HepG2 (cell line): ENCODE results near the gene BCAS3. TPM values are rescaled to one million over a fixed set of nuclear protein-coding genes. Genes with fewer than 3 reads are reported as not detected.

Experiments used
- CENPX ChIP-seq: sonication (generic); formaldehyde crosslinking; IDR thresholded peaks from 2 replicates; pipeline ENCODE4 v1.9.0; 2021; ENCODE audit warnings: mild to moderate bottlenecking, missing genetic modification reagents, moderate library complexity
- EP300 ChIP-seq, 3 experiments: sonication (generic) in 1 of 3; formaldehyde crosslinking in 1 of 3; IDR thresholded peaks; 2 replicates each; pipeline versions ENCODE4 v1.5.1 to v1.6.1; 2011 to 2020; ENCODE audit warnings: low read depth in 2 of 3, low read length in 2 of 3, borderline replicate concordance in 1 of 3, improper control_type of control experiment in 1 of 3, mild to moderate bottlenecking in 1 of 3, missing genetic modification reagents in 1 of 3, moderate library complexity in 1 of 3
- GTF2F1 ChIP-seq: fragments of 150-350 bp; IDR thresholded peaks from 2 replicates; pipeline ENCODE4 v1.6.1; 2014; ENCODE audit warnings: low read length
- MLLT10 ChIP-seq: sonication (generic); formaldehyde crosslinking; IDR thresholded peaks from 2 replicates; pipeline ENCODE4 v1.4.0; 2020; ENCODE audit warnings: missing genetic modification reagents
- MTF1 ChIP-seq: sonication (generic); formaldehyde crosslinking; IDR thresholded peaks from 2 replicates; pipeline ENCODE4 v1.5.0; 2020; ENCODE audit warnings: missing genetic modification reagents
- NFATC3 ChIP-seq: sonication (generic); formaldehyde crosslinking; IDR thresholded peaks from 2 replicates; pipeline ENCODE4 v1.5.1; 2020; ENCODE audit warnings: mild to moderate bottlenecking, missing genetic modification reagents
- NFYC ChIP-seq: IDR thresholded peaks from 2 replicates; pipeline ENCODE4 v1.6.1; 2016; ENCODE audit warnings: missing genetic modification reagents, missing compliant biosample characterization
- NR3C1 ChIP-seq: sonication (generic); formaldehyde crosslinking; IDR thresholded peaks from 2 replicates; pipeline ENCODE4 v1.4.0; 2020; ENCODE audit warnings: missing genetic modification reagents
- PAWR ChIP-seq: sonication (generic); formaldehyde crosslinking; IDR thresholded peaks from 2 replicates; pipeline ENCODE4 v1.4.0; 2020; ENCODE audit warnings: missing genetic modification reagents, mild to moderate bottlenecking, borderline replicate concordance
- TEAD3 ChIP-seq: optimal IDR thresholded peaks from 2 replicates; pipeline ENCODE3; 2016; ENCODE audit warnings: borderline replicate concordance
- ZFP36 ChIP-seq: fragments of 150-350 bp; IDR thresholded peaks from 2 replicates; pipeline ENCODE4 v1.6.1; 2018; ENCODE audit warnings: borderline replicate concordance, low read length, low read depth; ENCODE audit not compliant: partially characterized antibody
- ZFP36L2 ChIP-seq: sonication (generic); formaldehyde crosslinking; IDR thresholded peaks from 2 replicates; pipeline ENCODE4 v1.4.0; 2020; ENCODE audit warnings: missing genetic modification reagents
- ZFP41 ChIP-seq: sonication (generic); formaldehyde crosslinking; IDR thresholded peaks from 2 replicates; pipeline ENCODE4 v1.4.0; 2020; ENCODE audit warnings: mild to moderate bottlenecking, missing genetic modification reagents, borderline replicate concordance
- ZNF24 ChIP-seq: fragments of 450-650 bp; IDR thresholded peaks from 2 replicates; pipeline ENCODE4 v1.6.1; 2017; ENCODE audit warnings: antibody characterized with exemption, mild to moderate bottlenecking
- ZNF253 ChIP-seq: sonication (generic); formaldehyde crosslinking; IDR thresholded peaks from 2 replicates; pipeline ENCODE4 v1.8.0; 2022; ENCODE audit warnings: mild to moderate bottlenecking, missing genetic modification reagents, borderline replicate concordance
- ZNF468 ChIP-seq: sonication (generic); formaldehyde crosslinking; IDR thresholded peaks from 2 replicates; pipeline ENCODE4 v1.8.0; 2022; ENCODE audit warnings: mild to moderate bottlenecking, moderate library complexity, missing genetic modification reagents
- ZSCAN30 ChIP-seq: sonication (generic); formaldehyde crosslinking; IDR thresholded peaks from 2 replicates; pipeline ENCODE4 v1.5.0; 2020; ENCODE audit warnings: mild to moderate bottlenecking, missing genetic modification reagents
- polyA plus RNA-seq, 8 experiments: library from polyadenylated mRNA; depleted of rRNA in 3 of 8; stranded (reverse) in 7 of 8; unstranded in 1 of 8; fragments of >200 nt; fragmentation: Illumina TruSeq in 4 of 8; extraction: Trizol in 4 of 8; gene quantifications; 2 replicates each; pipeline versions ENCODE4 v1.2.1 to v1.2.3, GENCODE V29; 2011 to 2016; ENCODE audit warnings: low read depth in 4 of 8, missing spikeins in 1 of 8, mixed read lengths in 1 of 8; ENCODE audit not compliant: insufficient read depth in 1 of 8
- total RNA-seq, 5 experiments: library from RNA; depleted of rRNA; stranded (reverse); fragments of >200 nt; fragmentation: Illumina TruSeq; extraction: Trizol; gene quantifications; 2 replicates each; pipeline ENCODE4 v1.2.3, GENCODE V29; 2016; ENCODE audit warnings: low read depth in 1 of 5
- TF ChIP-seq, protein P1 (sequence below): IDR thresholded peaks from 2 replicates; pipeline ENCODE4 v1.6.1; 2016; ENCODE audit warnings: missing biosample characterization, missing genetic modification reagents, low read depth
- TF ChIP-seq, protein P2 (sequence below): IDR thresholded peaks from 2 replicates; pipeline ENCODE4 v1.6.1; 2016; ENCODE audit warnings: low read depth, borderline replicate concordance
- TF ChIP-seq, protein P3 (sequence below): sonication (generic); formaldehyde crosslinking; IDR thresholded peaks from 2 replicates; pipeline ENCODE4 v1.5.0; 2020; ENCODE audit warnings: mild to moderate bottlenecking, low read depth, missing genetic modification reagents, borderline replicate concordance
- TF ChIP-seq, protein P4 (sequence below): sonication (generic); formaldehyde crosslinking; IDR thresholded peaks from 2 replicates; pipeline ENCODE4 v1.4.0; 2020; ENCODE audit warnings: missing genetic modification reagents
- TF ChIP-seq, protein P5 (sequence below): sonication (generic); formaldehyde crosslinking; IDR thresholded peaks from 2 replicates; pipeline ENCODE4 v1.5.0; 2020; ENCODE audit warnings: mild to moderate bottlenecking, missing genetic modification reagents

BCAS3 gene
- total and polyA plus RNA-seq, 2 of the 13 experiments (the other 11 are each of a cell fraction or from before 2014, with no cell fraction given), result 10.7 to 11.2 TPM

DNA sequence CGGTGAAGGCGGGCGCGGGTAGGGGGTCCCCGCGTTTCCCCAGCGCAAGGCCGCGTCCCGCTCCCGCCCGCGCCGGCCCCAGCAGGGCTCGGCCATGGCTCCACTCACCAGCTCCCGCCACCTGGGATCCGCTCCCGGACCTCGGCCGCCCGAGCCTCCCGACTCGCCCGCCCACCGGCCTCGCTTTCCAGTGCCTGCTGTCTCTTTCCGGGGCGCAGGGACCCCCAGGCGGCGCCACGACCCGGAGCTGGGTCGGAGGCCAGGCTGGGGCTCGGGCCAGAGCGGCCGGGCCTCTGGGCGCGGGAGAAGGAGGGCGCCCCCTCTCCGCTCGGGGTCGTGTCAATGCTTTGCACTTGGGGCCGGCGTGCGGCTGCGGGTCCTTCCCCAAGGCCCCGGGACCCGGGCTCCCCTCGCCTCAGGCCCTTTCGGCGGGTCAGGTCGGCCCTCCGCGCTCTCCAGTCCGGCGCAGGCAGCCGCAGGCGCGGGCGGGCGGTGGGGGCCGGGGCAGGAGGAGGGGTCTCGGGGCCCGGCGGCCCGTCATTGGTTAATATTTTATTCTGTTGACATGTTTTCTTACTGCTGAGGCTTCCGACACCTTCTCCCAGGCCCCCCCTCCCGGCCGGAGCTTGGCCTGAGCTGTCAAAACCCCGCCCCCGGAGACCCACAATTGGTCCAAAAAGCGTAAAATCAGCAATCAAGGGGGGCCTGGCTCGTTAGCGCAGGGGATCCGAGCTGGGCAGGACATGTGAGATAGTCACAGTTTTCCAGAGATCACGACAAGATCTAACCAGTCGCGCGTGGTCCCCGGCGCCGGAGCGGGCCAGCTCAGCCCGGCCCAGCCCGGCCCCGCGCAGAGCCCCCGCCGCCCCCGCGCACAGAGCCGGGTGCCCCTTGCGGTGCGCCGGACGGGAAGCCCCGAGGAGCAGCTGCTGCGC, 721.7 kb downstream of the BCAS3 start, which contains the start of gene TBX2 (continued):
- TF ChIP-seq ZSCAN30 (CRISPR knock-in tag), result 0 out of 2 replicates have a peak, but pooled peaks have one; percentile 41
- no peak for TF ChIP-seq ZNF253 (CRISPR knock-in tag)
- TF ChIP-seq, protein P1, sequence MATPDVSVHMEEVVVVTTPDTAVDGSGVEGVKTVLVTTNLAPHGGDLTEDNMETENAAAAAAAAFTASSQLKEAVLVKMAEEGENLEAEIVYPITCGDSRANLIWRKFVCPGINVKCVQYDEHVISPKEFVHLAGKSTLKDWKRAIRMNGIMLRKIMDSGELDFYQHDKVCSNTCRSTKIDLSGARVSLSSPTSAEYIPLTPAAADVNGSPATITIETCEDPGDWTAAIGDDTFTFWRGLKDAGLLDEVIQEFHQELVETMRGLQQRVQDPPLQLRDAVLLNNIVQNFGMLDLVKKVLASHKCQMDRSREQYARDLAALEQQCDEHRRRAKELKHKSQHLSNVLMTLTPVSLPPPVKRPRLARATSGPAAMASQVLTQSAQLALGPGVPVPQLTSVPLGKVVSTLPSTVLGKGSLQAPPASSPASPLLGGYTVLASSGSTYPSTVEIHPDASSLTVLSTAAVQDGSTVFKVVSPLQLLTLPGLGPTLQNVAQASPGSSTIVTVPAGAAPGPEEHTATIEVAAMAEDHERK (CRISPR knock-in tag), result no peak
- no peak for TF ChIP-seq GTF2F1
- TF ChIP-seq, protein P2, sequence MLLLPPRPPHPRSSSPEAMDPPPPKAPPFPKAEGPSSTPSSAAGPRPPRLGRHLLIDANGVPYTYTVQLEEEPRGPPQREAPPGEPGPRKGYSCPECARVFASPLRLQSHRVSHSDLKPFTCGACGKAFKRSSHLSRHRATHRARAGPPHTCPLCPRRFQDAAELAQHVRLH, result no peak; the same call in 1 of the 2 replicates
- TF ChIP-seq ZNF24, result no peak
- TF ChIP-seq ZFP41, result no peak
- TF ChIP-seq, protein P3, sequence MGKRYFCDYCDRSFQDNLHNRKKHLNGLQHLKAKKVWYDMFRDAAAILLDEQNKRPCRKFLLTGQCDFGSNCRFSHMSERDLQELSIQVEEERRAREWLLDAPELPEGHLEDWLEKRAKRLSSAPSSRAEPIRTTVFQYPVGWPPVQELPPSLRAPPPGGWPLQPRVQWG (CRISPR knock-in tag), result no peak
- no peak for TF ChIP-seq MLLT10 (CRISPR knock-in tag)
- TF ChIP-seq MTF1, result no peak
- no peak for TF ChIP-seq NR3C1
- TF ChIP-seq CENPX, result no peak
- TF ChIP-seq NFATC3, result no peak
- no peak for TF ChIP-seq PAWR (CRISPR knock-in tag)
- TF ChIP-seq ZFP36, result no peak
- TF ChIP-seq EP300 (IDR thresholded peaks at IDR 0.05; ENCODE audit: low read depth in 2 of 2, low read length in 2 of 2), result peak in 1 of 2 experiments; percentile 5; a peak in 1 of 4 replicates
- peak; percentile 28; the same call in 1 of the 2 replicates for TF ChIP-seq EP300 (CRISPR knock-in tag; IDR thresholded peaks at IDR 0.05; ENCODE audit: borderline replicate concordance)
- TF ChIP-seq ZFP36L2 (CRISPR knock-in tag), result 0 out of 2 replicates have a peak, but pooled peaks have one; percentile 16
- TF ChIP-seq, protein P4, sequence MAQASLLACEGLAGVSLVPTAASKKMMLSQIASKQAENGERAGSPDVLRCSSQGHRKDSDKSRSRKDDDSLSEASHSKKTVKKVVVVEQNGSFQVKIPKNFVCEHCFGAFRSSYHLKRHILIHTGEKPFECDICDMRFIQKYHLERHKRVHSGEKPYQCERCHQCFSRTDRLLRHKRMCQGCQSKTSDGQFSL (CRISPR knock-in tag), result peak; percentile 45; the same call in 1 of the 2 replicates
- TF ChIP-seq, protein P5, sequence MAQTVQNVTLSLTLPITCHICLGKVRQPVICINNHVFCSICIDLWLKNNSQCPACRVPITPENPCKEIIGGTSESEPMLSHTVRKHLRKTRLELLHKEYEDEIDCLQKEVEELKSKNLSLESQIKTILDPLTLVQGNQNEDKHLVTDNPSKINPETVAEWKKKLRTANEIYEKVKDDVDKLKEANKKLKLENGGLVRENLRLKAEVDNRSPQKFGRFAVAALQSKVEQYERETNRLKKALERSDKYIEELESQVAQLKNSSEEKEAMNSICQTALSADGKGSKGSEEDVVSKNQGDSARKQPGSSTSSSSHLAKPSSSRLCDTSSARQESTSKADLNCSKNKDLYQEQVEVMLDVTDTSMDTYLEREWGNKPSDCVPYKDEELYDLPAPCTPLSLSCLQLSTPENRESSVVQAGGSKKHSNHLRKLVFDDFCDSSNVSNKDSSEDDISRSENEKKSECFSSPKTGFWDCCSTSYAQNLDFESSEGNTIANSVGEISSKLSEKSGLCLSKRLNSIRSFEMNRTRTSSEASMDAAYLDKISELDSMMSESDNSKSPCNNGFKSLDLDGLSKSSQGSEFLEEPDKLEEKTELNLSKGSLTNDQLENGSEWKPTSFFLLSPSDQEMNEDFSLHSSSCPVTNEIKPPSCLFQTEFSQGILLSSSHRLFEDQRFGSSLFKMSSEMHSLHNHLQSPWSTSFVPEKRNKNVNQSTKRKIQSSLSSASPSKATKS (CRISPR knock-in tag), result no peak
- TF ChIP-seq NFYC, result peak; percentile 29
- TF ChIP-seq TEAD3, result no peak
- no peak for TF ChIP-seq ZNF468 (CRISPR knock-in tag)
